Measurements from ENCODE around the gene ME3.
"Not testable (repeated sequence)": the region's sequence is repeated elsewhere in the genome, so short reads cannot be mapped to it uniquely, and the experiment has no call there.

ME3 gene

DNA sequence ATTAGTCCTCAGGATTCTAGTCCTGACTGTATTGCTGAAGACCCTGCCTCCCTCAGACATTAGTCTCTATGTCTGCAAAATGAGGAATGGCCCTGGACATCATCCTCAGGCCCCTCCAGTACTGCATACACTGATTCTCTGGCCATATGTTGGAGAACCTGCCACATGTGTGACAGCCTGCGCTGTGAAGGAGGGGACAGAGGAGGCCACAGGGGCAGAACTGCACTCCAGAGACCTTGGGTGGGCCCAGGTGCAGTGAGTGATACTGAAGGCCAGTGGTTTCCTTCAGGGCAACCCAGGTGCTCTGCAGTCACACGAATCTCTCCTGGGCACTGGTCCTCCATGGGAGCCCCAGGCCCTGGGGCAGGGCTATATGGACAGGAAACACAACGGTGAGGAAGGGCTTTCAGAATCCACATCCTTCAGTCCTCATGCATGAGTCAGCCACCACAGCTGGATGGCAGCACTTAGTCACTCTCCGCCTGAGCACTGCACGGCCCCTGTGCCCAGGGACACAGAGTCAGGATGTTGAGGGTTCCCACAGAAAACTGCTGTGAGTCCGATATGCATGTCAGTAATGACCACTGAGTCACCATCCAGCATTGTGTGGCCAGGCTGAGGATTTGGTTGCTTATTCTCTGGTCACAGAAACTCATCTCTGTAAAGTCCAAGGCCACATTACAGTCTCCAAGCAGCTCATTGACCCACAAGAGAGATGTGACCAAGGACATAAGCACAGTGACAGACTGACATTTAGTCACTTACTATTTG, 39.7 kb downstream of the ME3 start:
- no peaks in the 10 kb centered on the region for H3K36me3 Mint-ChIP-seq
- H3K9me3 Mint-ChIP-seq: no peaks in the 10 kb centered on the region
- no peak for ATAC-seq (ENCODE audit: low read depth)
- DNase-seq (ENCODE audit: low spot score in 2 of 2): no peak
- no peak overlapping the region for H3K4me3 Mint-ChIP-seq
- H3K27ac Mint-ChIP-seq: no peak overlapping the region
- no peaks in the 10 kb centered on the region for H3K4me1 Mint-ChIP-seq
- peaks cover 5% of the 10 kb centered on the region for H3K27me3 Mint-ChIP-seq

DNA sequence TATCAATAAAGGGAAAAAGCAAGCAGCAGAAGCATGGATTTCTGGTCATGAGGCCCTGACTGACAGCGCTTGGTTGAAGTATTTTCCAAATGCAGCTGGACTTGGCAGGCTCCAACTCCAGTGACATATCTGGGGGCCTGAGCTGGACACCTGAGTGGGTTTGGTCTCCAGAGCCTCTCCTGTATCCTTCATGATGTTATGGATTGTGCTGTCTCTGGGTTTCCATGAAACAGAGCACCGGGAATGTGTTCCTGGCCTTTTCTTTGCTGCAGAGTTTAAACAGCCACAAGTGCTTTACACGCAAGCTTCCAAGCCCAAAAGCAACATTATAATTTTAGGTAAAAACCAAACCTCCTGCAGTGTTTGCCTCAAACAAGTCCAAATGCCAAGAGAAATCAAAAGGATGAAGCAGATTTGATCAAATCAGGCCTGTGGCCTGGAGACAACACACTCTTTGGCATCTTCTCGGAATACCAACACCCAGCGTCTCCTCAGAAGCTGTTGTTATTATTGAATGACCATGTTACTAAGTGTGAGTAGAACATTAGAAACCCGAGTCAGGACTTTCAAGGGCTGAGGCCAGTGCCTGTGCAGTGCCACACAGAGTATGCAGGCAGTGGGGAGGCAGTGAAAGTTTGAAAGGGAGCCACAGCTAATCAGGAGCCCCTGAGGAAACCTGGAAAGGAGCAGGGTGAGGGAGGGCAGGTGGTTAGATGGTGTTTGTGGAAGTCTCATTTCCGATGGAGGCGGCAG, 42.0 kb downstream of the ME3 start:
- H3K9me3 Mint-ChIP-seq: no peaks in the 10 kb centered on the region
- H3K4me3 Mint-ChIP-seq: no peak overlapping the region
- H3K27me3 Mint-ChIP-seq: peaks cover 5% of the 10 kb centered on the region
- no peaks in the 10 kb centered on the region for H3K36me3 Mint-ChIP-seq
- no peak overlapping the region for H3K27ac Mint-ChIP-seq
- DNase-seq (ENCODE audit: low spot score in 2 of 2) (no peak), ATAC-seq (ENCODE audit: low read depth) (no peak)
- no peaks in the 10 kb centered on the region for H3K4me1 Mint-ChIP-seq

DNA sequence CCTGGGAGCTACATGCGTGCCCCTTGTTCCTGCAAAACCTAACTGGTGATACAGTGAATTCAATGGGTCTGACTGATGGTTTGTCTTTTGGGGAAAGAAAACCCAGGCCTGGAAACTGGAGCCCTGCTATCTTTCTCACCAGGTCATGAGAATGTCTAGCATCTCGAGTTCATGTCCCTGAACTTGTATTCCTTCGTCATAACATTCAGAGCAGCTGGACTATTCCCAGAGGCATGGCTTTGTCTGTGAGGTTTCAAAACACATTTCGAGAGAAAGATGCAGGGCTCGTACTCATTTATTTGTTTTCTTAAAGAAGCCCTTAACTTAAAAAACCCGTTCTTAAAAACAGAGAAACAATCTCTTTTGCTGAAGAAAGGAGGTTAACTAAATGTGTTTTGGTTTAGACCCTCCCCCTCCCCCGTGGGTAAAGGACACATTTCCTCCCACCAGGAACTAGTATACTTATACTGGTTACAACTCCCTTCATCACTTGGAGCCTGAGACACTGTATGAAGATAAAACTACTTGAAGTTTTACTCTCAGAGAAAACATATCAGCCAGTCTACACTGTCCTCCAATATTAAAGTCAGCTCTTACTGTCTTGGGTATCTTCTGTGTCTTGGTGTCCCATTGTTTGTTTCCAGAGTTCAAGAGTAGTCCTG, 43.2 kb downstream of the ME3 start:
- peaks cover 7% of the 10 kb centered on the region for H3K27me3 Mint-ChIP-seq
- no peaks in the 10 kb centered on the region for H3K36me3 Mint-ChIP-seq
- ATAC-seq (ENCODE audit: low read depth): no peak
- no peak for DNase-seq (ENCODE audit: low spot score in 2 of 2)
- no peak overlapping the region for H3K27ac Mint-ChIP-seq
- no peak overlapping the region for H3K4me3 Mint-ChIP-seq
- no peaks in the 10 kb centered on the region for H3K9me3 Mint-ChIP-seq
- no peaks in the 10 kb centered on the region for H3K4me1 Mint-ChIP-seq

DNA sequence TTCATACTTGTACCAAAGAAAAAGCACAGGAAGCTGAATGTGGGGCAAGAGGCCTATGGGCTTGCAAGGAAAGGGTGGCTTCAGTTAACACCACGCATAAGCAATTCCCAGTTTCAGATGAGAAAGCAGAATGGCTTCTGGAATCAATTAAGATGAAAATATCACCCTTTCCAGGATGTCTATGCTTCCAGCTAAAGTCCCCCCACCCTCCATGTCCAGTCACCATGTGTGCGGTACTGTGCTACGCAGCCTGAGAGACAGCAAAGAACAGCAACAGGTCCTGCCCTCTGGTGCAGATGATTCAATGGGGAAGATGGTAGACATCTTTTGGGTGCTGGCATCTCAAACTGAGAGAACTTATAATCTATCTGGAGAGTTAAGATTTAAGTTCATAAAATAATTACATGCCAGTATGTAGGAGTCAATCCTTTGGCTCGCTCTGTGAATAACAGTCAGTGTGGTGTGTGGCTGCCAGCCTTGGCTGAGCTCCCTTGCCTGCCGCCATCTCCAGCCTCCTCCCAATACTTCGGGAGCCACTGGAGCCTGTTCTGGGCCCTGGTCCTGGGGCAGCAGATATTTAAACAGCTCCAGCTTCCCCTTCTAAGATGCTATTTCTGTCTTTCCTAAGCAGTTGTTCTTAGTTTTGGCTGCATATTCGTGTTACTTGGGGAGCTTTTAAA, 44.5 kb downstream of the ME3 start:
- Mint-ChIP-seq H3K4me1 (no peaks in the 10 kb centered on the region), H3K4me3 (no peak overlapping the region), H3K9me3 (no peaks in the 10 kb centered on the region), H3K36me3 (no peaks in the 10 kb centered on the region), H3K27me3 (peaks cover 4% of the 10 kb centered on the region), H3K27ac (no peak overlapping the region)
- ATAC-seq (ENCODE audit: low read depth) (no peak), DNase-seq (ENCODE audit: low spot score in 2 of 2) (no peak)

DNA sequence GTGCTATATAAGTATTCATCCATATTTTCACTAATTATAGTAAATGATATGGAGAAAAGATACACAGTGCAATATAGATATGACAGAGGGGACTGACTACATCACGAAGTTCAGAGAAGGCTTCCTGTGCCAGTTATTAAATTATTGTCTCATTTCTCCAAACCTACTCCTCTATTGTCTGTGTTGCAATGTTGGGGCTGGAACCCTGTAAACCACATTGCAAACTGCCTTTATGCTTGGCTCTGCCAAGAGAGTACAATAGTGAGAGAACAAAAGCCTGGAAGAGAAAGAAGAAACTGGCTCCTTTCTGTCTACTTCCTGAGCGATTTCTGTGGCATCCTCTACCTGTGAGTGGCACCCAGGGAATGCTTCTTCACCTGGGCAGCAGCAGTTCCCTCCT, 46.4 kb downstream of the ME3 start:
- no peaks in the 10 kb centered on the region for H3K4me1 Mint-ChIP-seq
- H3K27ac Mint-ChIP-seq: no peak overlapping the region
- peaks cover 4% of the 10 kb centered on the region for H3K27me3 Mint-ChIP-seq
- H3K4me3 Mint-ChIP-seq: no peak overlapping the region
- no peak for DNase-seq (ENCODE audit: low spot score in 2 of 2)
- H3K9me3 Mint-ChIP-seq: peaks cover 2% of the 10 kb centered on the region
- no peak for ATAC-seq (ENCODE audit: low read depth)
- H3K36me3 Mint-ChIP-seq: no peaks in the 10 kb centered on the region

DNA sequence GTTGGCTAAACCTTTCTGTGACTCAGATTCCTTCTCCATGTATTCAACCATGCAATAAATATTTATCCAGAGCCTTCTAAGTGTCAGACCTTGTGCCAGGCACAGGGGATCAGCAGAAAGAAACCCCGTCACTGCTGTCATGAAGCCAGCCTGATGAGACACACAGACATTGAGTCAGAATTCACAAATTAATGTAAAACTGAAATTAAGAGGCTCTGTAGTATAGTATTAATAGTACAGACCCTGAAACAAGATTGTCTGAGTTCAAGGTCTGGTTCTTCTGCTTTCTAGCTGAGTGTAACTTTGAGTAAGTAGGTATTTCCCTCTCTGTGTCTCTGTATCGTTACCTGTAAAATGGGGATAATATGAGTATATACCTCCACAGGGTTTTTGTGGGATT, 46.9 kb downstream of the ME3 start:
- Mint-ChIP-seq H3K9me3 (peaks cover 2% of the 10 kb centered on the region), H3K27me3 (peaks cover 2% of the 10 kb centered on the region), H3K36me3 (no peaks in the 10 kb centered on the region), H3K4me3 (no peak overlapping the region), H3K4me1 (no peaks in the 10 kb centered on the region), H3K27ac (no peak overlapping the region)
- no peak for DNase-seq (ENCODE audit: low spot score in 2 of 2)
- ATAC-seq (ENCODE audit: low read depth): no peak

DNA sequence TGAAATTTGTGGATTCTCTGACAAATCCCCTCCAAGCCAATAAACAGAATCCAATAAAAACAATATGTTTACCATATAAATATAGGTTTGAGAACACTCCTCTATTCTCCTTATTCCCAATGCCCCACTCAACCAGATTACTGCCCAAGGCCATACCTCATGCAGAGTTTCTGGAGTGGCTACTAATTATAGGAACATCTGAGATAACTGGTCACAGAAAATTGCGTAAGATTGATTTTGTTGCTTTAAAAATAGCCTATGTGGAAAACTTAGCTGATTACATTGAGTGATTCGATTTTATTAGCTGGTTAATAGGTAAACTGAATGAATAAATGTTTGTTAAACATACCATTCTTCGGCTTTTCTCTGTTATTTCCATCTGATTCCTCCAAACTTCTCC, 48.0 kb downstream of the ME3 start:
- H3K9me3 Mint-ChIP-seq: peaks cover 4% of the 10 kb centered on the region
- ATAC-seq (ENCODE audit: low read depth): no peak
- H3K36me3 Mint-ChIP-seq: no peaks in the 10 kb centered on the region
- H3K27ac Mint-ChIP-seq: no peak overlapping the region
- H3K27me3 Mint-ChIP-seq: peaks cover 2% of the 10 kb centered on the region
- no peaks in the 10 kb centered on the region for H3K4me1 Mint-ChIP-seq
- H3K4me3 Mint-ChIP-seq: no peak overlapping the region
- no peak for DNase-seq (ENCODE audit: low spot score in 2 of 2)

DNA sequence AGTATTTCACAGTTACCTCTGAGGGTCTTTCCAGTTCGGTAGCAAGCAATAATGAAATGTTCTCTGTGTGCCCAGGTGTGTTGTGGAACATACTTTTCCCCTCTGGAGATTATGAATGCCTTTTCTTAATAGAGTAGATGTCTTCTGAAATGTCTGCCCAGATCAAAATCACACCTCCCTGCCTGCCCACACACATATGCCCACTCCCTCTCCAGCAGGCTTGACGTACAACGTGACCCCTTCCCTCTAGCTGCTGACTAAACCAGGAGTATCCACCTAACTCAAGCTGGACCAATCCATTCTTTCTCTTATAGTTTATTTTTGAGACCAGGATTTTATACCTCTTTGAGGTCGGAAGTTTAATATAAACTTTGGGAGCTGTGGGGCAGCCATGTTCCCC, 48.7 kb downstream of the ME3 start:
- ATAC-seq (ENCODE audit: low read depth): no peak
- H3K4me3 Mint-ChIP-seq: no peak overlapping the region
- no peak for DNase-seq (ENCODE audit: low spot score in 2 of 2)
- H3K36me3 Mint-ChIP-seq: no peaks in the 10 kb centered on the region
- peaks cover 5% of the 10 kb centered on the region for H3K9me3 Mint-ChIP-seq
- H3K4me1 Mint-ChIP-seq: no peaks in the 10 kb centered on the region
- no peak overlapping the region for H3K27ac Mint-ChIP-seq
- H3K27me3 Mint-ChIP-seq: peaks cover 2% of the 10 kb centered on the region

DNA sequence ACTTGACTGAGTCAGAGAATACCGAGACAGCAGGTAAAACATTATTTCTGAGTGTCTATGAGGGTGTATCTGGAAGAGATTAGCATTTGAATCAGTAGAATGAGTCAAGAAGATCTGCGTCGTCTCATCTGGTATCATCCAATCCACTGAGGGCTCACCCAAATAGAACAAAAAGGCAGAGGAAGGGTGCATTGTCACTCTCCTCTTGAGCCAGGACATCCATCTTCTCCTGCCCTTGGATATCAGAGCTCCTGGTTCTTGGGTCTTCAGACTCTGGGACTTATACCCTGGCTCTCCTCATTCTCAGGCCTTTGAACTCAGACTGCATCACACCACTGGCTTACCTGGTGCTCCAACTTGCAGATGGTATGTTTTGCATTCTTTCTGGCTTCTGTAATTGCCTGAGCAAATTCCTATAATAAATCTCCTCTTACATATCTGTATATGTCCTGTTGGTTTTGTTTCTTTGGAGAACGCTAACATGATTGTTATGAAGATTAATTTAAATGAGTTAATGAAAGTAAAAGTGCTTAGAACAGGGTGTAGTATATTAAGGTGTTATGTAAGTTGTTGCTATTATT, 49.3 kb downstream of the ME3 start:
- DNase-seq (ENCODE audit: low spot score in 2 of 2) (no peak), ATAC-seq (ENCODE audit: low read depth) (no peak)
- Mint-ChIP-seq H3K9me3 (peaks cover 5% of the 10 kb centered on the region), H3K4me3 (no peak overlapping the region), H3K4me1 (no peaks in the 10 kb centered on the region), H3K36me3 (no peaks in the 10 kb centered on the region), H3K27ac (no peak overlapping the region), H3K27me3 (peaks cover 2% of the 10 kb centered on the region)

DNA sequence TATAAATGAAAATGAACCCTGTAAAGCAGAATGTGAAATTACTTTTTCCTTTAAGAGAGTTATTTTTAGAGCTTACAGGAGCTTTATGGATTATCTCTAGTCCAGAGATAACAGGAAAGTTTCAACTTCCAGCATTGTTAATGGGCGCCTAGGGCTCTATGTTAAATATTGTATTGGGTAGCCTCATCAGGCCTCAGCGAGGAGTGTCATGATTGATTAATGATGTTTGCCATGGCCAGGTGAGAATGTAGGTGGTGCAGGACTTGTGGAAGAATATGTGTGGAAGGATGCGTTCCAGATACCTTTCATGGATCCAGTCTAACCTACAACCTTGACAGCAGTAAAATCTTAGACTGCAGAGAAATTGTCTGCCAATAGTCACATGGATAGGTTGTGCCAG, 50.6 kb downstream of the ME3 start:
- Mint-ChIP-seq H3K27ac (no peak overlapping the region), H3K36me3 (no peaks in the 10 kb centered on the region), H3K27me3 (peaks cover 2% of the 10 kb centered on the region), H3K4me1 (no peaks in the 10 kb centered on the region), H3K4me3 (no peak overlapping the region), H3K9me3 (peaks cover 5% of the 10 kb centered on the region)
- no peak for ATAC-seq (ENCODE audit: low read depth)
- no peak for DNase-seq (ENCODE audit: low spot score in 2 of 2)

DNA sequence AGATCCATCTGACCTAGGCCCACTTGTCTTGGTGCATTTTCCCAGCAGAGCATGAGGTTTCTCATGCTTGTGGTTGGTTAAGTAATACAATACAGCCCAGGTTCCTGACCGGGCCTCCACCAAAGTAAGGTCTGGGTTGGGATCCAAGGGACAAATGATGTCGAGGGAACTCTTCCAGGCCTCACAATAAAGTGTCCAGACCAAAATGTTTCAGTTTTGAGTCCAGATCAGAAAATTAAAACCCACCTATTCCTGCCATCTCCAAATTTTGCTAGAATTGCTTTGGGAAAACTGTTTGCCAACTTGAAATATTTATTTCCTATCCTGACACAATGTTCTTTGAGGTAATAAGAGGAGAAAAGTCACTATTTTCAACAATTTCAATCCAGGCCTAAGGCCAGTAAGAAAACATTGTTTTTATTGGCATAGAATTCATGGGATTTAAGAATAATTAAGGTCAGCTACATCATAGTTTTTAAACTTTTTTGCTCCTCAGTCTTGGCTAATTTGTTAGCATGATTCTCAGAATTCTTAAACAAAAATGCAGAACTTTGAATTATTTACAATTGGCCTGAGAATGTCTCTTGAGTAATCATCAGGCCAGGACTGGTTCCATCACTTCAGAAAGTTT, 51.4 kb downstream of the ME3 start:
- Mint-ChIP-seq H3K4me1 (no peaks in the 10 kb centered on the region), H3K27me3 (peaks cover 2% of the 10 kb centered on the region), H3K4me3 (no peak overlapping the region), H3K27ac (no peak overlapping the region), H3K36me3 (no peaks in the 10 kb centered on the region), H3K9me3 (peaks cover 7% of the 10 kb centered on the region)
- no peak for ATAC-seq (ENCODE audit: low read depth)
- no peak for DNase-seq (ENCODE audit: low spot score in 2 of 2)

DNA sequence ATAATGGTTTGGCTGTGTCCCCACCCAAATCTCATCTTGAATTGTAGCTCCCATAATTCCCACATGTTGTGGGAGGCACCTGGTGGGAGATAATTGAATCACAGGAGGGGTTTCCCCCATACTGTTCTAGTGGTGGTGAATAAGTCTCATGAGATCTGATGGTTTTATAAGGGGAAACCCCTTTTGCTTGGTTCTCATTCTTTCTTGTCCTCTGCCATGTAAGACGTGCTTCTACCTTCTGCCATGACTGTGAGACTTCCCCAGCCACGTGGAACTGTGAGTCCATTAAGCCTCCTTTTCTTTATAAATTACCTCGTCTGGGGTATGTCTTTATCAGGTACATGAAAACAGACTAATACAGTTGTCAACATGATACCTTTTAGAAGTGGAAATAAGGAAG, 53.0 kb downstream of the ME3 start:
- not testable (repeated sequence) for H3K4me3 Mint-ChIP-seq; H3K9me3 Mint-ChIP-seq; DNase-seq (ENCODE audit: low spot score in 2 of 2); H3K4me1 Mint-ChIP-seq; H3K27ac Mint-ChIP-seq; H3K27me3 Mint-ChIP-seq; H3K36me3 Mint-ChIP-seq; ATAC-seq (ENCODE audit: low read depth)

DNA sequence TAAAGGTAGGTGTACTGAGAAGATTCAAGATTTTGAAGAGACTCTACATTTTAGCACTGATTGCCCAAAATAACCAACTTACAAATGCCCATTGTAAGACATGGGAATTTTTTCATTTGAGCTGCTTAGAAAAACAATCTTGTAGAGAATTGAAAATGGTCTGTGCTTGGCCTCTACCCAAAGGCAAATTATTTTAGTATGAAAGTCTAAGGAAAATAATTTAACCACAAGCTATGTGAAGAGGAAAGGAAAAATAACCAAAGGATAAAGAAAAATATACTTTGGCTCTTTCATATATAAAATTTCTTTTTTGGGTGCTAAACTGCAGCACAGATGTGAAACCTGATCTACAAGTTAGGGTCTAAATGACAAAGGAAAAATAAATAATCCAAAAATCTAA, 54.9 kb downstream of the ME3 start:
- no peaks in the 10 kb centered on the region for H3K36me3 Mint-ChIP-seq
- DNase-seq (ENCODE audit: low spot score in 2 of 2) (no peak), ATAC-seq (ENCODE audit: low read depth) (no peak)
- no peak overlapping the region for H3K4me3 Mint-ChIP-seq
- H3K27me3 Mint-ChIP-seq: no peaks in the 10 kb centered on the region
- no peaks in the 10 kb centered on the region for H3K4me1 Mint-ChIP-seq
- peaks cover 10% of the 10 kb centered on the region for H3K9me3 Mint-ChIP-seq
- H3K27ac Mint-ChIP-seq: no peak overlapping the region
